GM19328 (cell line): ENCODE results near the gene RBM34.
"Not testable (repeated sequence)": the region's sequence is repeated elsewhere in the genome, so short reads cannot be mapped to it uniquely, and the experiment has no call there.

ENCODE experiments used
- ATAC-seq: cut with Tn5 transposase; IDR thresholded peaks from one replicate; pipeline ENCODE4 v1.9.1; 2021; ENCODE audit warnings: mild to moderate bottlenecking, moderate library complexity; ENCODE audit not compliant: unreplicated experiment

RBM34 gene

GRCh38 chr1:235160957-235161684 is at the start of gene RBM34:
RBM34 (minus strand) TSS chr1:235161250; CDS start chr1:235161226, 24 bp downstream.
- ATAC-seq, result peak; percentile 95

- ATAC-seq, result no peak
These were observed 46.1 kb upstream of the RBM34 start for GRCh38 chr1:235207209-235207565.

- no peak for ATAC-seq
These were observed 45.6 kb upstream of the RBM34 start for GRCh38 chr1:235206533-235207208.

- no peak for ATAC-seq
These were observed 44.6 kb upstream of the RBM34 start for GRCh38 chr1:235205687-235206086.

GRCh38 chr1:235203428-235203827 is 42.4 kb upstream of the RBM34 start:
- ATAC-seq, result no peak

- ATAC-seq, result not testable (repeated sequence)
These were observed 41.4 kb upstream of the RBM34 start for GRCh38 chr1:235202447-235202846.

GRCh38 chr1:235199441-235199840 is 38.4 kb upstream of the RBM34 start:
- no peak for ATAC-seq

GRCh38 chr1:235190431-235190830 is 29.4 kb upstream of the RBM34 start:
- no peak for ATAC-seq

- ATAC-seq, result no peak
These were observed 26.3 kb upstream of the RBM34 start for GRCh38 chr1:235187316-235187715.

GRCh38 chr1:235181561-235182245 is 20.7 kb upstream of the RBM34 start:
- ATAC-seq, result no peak

- no peak for ATAC-seq
These were observed 19.9 kb upstream of the RBM34 start for GRCh38 chr1:235180916-235181460.

GRCh38 chr1:235176486-235176885 is 15.4 kb upstream of the RBM34 start:
- ATAC-seq, result no peak

- no peak for ATAC-seq
These were observed 8.9 kb upstream of the RBM34 start for GRCh38 chr1:235169986-235170385.

GRCh38 chr1:235168375-235168774 is 7.3 kb upstream of the RBM34 start:
- no peak for ATAC-seq

GRCh38 chr1:235161685-235162327 is 756 bp upstream of the RBM34 start:
- ATAC-seq, result no peak

- ATAC-seq, result peak; percentile 19
These were observed 580 bp downstream of the RBM34 start for GRCh38 chr1:235160383-235160956.

GRCh38 chr1:235159930-235160329 is 1.1 kb downstream of the RBM34 start:
- not testable (repeated sequence) for ATAC-seq

GRCh38 chr1:235159284-235159683 is 1.8 kb downstream of the RBM34 start:
- ATAC-seq, result not testable (repeated sequence)

- no peak for ATAC-seq
These were observed 2.4 kb downstream of the RBM34 start for GRCh38 chr1:235158680-235159079.

- ATAC-seq, result no peak
These were observed 3.9 kb downstream of the RBM34 start for GRCh38 chr1:235157150-235157549.

- ATAC-seq, result no peak
These were observed 4.3 kb downstream of the RBM34 start for GRCh38 chr1:235156740-235157139.
